NCI-H510A (cell line): ENCODE results near the gene PSAPL1.

ENCODE experiments used
- DNase-seq: peaks from one replicate; lab custom pipeline; 2025; lab: John Stamatoyannopoulos, UW

PSAPL1 gene

GRCh38 chr4:7396186-7396910 is 38.4 kb downstream of the PSAPL1 start:
- DNase-seq, result no peak

- no peak for DNase-seq
These were observed 39.1 kb downstream of the PSAPL1 start for GRCh38 chr4:7395645-7396044.

GRCh38 chr4:7394681-7395451 is 39.9 kb downstream of the PSAPL1 start:
- no peak for DNase-seq

- no peak for DNase-seq
These were observed 40.8 kb downstream of the PSAPL1 start for GRCh38 chr4:7393601-7394575.

- DNase-seq, result no peak
These were observed 42.0 kb downstream of the PSAPL1 start for GRCh38 chr4:7392438-7393421.

- DNase-seq, result no peak
These were observed 42.9 kb downstream of the PSAPL1 start for GRCh38 chr4:7391637-7392437.

GRCh38 chr4:7390906-7391636 is 43.7 kb downstream of the PSAPL1 start:
- DNase-seq, result no peak

- no peak for DNase-seq
These were observed 44.4 kb downstream of the PSAPL1 start for GRCh38 chr4:7390336-7390735.

- DNase-seq, result no peak
These were observed 45.0 kb downstream of the PSAPL1 start for GRCh38 chr4:7389719-7390118.

- DNase-seq, result no peak
These were observed 45.5 kb downstream of the PSAPL1 start for GRCh38 chr4:7389101-7389701.

GRCh38 chr4:7388627-7389026 is 46.1 kb downstream of the PSAPL1 start:
- DNase-seq, result no peak

GRCh38 chr4:7387925-7388324 is 46.8 kb downstream of the PSAPL1 start:
- DNase-seq, result no peak

- no peak for DNase-seq
These were observed 49.5 kb downstream of the PSAPL1 start for GRCh38 chr4:7384929-7385890.

GRCh38 chr4:7384003-7384928 is 50.5 kb downstream of the PSAPL1 start:
- no peak for DNase-seq

GRCh38 chr4:7383266-7383665 is 51.5 kb downstream of the PSAPL1 start:
- no peak for DNase-seq

GRCh38 chr4:7382634-7383014 is 52.1 kb downstream of the PSAPL1 start:
- no peak for DNase-seq
